ENCODE measurements around the gene CEP112.

GRCh38 chr17:66230922-66231591 is 39.1 kb upstream of the CEP112 start:
- no peak for TF ChIP-seq CTCF (IDR thresholded peaks at IDR 0.05; ENCODE audit: insufficient read depth, low read length, poor library complexity, severe bottlenecking)
- no peak for TF ChIP-seq EZH2phosphoT487 (conservative IDR thresholded peaks at IDR 0.05; ENCODE audit: low read length)

Measured in SU-DHL-6 (cell line).